Ovary (tissue), 3 donors: Measurements from ENCODE around the gene WDR75.

ENCODE experiments used
- EP300 ChIP-seq: sonication (generic); formaldehyde crosslinking; IDR thresholded peaks from one replicate; pipeline ENCODE4 v1.6.1; 2017; ENCODE audit warnings: antibody characterized with exemption
- POLR2A ChIP-seq: fragments of 450-650 bp; IDR thresholded peaks from one replicate; pipeline ENCODE4 v1.6.1; 2017; ENCODE audit warnings: antibody characterized with exemption, mild to moderate bottlenecking, moderate library complexity
- TF ChIP-seq, protein P1 (sequence below), 3 donors: fragments of 450-650 bp in 2 of 3; fragments of 200-600 bp in 1 of 3; IDR thresholded peaks; one replicate each; pipeline versions ENCODE4 v1.5.1 to v1.8.0; 2016 to 2022; ENCODE audit warnings: antibody characterized with exemption in 3 of 3, mild to moderate bottlenecking in 1 of 3
- donor health status: DM: no; HTN: no; CAD: no.

DNA sequence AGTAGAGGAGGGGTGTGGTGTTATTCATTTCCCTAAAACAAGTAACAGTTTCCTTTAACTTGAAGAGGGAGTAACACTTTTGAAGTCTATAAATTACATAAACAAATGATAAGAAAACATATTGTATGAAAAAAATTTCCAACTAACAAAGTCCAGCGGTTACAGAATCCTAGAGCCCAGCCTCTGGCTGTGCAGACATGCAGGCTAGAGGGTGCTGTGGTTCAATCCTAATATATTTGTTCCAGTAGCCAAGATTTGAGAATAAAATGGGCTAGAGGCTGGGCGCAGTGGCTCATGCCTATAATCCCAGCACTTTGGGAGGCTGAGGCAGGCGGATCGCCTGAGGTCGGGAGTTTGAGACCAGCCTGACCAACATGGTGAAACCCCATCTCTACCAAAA lies 56.9 kb downstream of the WDR75 start:
- TF ChIP-seq, protein P1, sequence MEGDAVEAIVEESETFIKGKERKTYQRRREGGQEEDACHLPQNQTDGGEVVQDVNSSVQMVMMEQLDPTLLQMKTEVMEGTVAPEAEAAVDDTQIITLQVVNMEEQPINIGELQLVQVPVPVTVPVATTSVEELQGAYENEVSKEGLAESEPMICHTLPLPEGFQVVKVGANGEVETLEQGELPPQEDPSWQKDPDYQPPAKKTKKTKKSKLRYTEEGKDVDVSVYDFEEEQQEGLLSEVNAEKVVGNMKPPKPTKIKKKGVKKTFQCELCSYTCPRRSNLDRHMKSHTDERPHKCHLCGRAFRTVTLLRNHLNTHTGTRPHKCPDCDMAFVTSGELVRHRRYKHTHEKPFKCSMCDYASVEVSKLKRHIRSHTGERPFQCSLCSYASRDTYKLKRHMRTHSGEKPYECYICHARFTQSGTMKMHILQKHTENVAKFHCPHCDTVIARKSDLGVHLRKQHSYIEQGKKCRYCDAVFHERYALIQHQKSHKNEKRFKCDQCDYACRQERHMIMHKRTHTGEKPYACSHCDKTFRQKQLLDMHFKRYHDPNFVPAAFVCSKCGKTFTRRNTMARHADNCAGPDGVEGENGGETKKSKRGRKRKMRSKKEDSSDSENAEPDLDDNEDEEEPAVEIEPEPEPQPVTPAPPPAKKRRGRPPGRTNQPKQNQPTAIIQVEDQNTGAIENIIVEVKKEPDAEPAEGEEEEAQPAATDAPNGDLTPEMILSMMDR (IDR thresholded peaks at IDR 0.05): peak in 1 of 3 donors; percentile 35
- TF ChIP-seq POLR2A: no peak
- TF ChIP-seq EP300: no peak
